ENCODE data around the gene BACE2. TPM values are rescaled to one million over a fixed set of nuclear protein-coding genes. Genes with fewer than 3 reads are reported as not detected.

Gene BACE2
- total and polyA plus RNA-seq, 2 of the 4 experiments (the other 2 are of a cell fraction): 17.0 to 35.5 TPM

DNA sequence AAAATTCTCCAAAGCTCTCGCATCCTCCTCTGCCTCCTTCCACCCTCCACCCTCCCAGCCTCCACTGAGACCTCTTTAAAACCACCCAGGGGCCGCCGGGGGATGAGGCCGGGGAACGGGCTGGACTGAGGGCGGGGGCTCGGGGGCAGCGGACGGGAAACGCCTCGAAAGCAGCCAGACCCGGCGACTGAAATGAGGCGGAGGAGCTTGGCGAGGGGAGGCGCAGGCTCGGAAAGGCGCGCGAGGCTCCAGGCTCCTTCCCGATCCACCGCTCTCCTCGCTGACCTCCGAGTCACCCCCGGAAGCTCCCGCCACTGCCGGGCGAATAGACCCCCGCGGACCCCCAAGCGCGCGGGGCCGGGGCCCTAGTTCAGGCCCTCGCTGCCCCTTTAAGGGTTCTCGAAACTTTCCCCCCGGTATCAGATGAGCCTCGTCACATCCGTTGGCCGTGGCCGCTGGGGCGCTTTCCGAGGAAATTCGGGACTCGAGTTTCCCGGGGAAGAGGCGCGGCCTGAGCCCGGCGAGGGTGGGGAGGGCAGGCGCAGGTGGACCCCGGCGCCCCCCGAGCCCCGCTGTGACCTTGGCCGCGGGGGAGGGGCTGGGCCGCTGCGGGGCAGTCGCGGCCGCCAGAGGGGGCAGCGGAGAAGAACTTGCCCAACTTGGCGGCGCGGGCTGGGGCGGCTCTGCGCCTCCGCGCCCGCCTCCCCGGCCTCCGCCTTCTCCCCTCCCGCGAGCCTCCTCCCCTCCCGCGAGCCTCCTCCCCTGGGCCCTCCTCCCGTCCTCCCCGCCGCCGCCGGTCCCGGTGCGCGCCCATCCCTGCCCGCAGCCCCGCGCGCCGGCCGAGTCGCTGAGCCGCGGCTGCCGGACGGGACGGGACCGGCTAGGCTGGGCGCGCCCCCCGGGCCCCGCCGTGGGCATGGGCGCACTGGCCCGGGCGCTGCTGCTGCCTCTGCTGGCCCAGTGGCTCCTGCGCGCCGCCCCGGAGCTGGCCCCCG, at the start of gene BACE2 (continued):
- no peak for TF ChIP-seq MAFK (IDR thresholded peaks at IDR 0.05; ENCODE audit: low read depth, low read length)
- TF ChIP-seq, protein P1, sequence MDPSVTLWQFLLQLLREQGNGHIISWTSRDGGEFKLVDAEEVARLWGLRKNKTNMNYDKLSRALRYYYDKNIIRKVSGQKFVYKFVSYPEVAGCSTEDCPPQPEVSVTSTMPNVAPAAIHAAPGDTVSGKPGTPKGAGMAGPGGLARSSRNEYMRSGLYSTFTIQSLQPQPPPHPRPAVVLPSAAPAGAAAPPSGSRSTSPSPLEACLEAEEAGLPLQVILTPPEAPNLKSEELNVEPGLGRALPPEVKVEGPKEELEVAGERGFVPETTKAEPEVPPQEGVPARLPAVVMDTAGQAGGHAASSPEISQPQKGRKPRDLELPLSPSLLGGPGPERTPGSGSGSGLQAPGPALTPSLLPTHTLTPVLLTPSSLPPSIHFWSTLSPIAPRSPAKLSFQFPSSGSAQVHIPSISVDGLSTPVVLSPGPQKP (IDR thresholded peaks at IDR 0.05; ENCODE audit: borderline replicate concordance, low read depth, low read length): no peak
- no peak for TF ChIP-seq RCOR1 (IDR thresholded peaks at IDR 0.05; ENCODE audit: insufficient replicate concordance, low read length)
- TF ChIP-seq NFE2L2 (IDR thresholded peaks at IDR 0.05; ENCODE audit: low read depth, low read length): no peak

Data from IMR-90 (cell line).